ENCODE data around the gene BACE2. TPM values are rescaled to one million over a fixed set of nuclear protein-coding genes. Genes with fewer than 3 reads are reported as not detected.
A peak's percentile ranks its signal among the peaks of the same experiment; 100 is the strongest.

Gene BACE2
- total and polyA plus RNA-seq, 2 donors (not counting 1 experiment from before 2014, with no cell fraction given), result 18.4 to 40.8 TPM

DNA sequence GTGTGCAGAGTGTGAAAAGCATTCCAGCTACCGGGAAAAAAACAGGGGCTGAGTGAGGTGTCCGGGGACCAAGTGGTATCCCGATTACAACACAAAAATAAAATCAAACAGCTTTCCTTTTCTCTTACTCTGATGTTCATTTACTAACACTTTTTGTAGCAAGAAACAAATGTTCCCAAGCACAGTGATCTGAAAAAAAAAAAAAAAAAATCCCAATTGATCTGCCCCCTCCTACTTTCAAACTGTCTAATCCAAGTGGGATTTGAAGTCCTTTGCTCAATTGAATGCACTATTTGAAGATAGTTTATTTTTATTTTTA is 1.3 kb downstream of the BACE2 start:
- Histone ChIP-seq H3K9me3 (ENCODE audit: control extremely low read depth in 1 of 3, control insufficient read depth in 2 of 3, insufficient read depth in 1 of 3, low read length in 2 of 3) (no peaks in the 10 kb centered on the region), H3K4me2 (replicated peaks; ENCODE audit: low read depth, low read length, poor library complexity, severe bottlenecking) (peak overlapping the region; percentile 94), H3K4me3 (ENCODE audit: control extremely low read depth in 1 of 5, extremely low read depth in 1 of 5, insufficient read depth in 1 of 5, low read depth in 2 of 5, low read length in 4 of 5) (peak overlapping the region in 4 of 5 experiments; percentile 26 to 87 (median 75)), H4K20me1 (ENCODE audit: control insufficient read depth, insufficient read depth, low read length, poor library complexity, severe bottlenecking) (peaks cover 5% of the 10 kb centered on the region), H3K27ac (ENCODE audit: low read length in 2 of 2) (no peak overlapping the region), H2AFZ (ENCODE audit: insufficient read depth, low read depth, low read length, poor library complexity, severe bottlenecking) (peak overlapping the region; percentile 52), H3K36me3 (replicated peaks in 1 of 2; ENCODE audit: control extremely low read depth in 1 of 2, control insufficient read depth in 1 of 2, extremely low read depth in 1 of 2, insufficient read depth in 2 of 2, low read length in 1 of 2) (no peaks in the 10 kb centered on the region), H3K79me2 (ENCODE audit: control insufficient read depth, insufficient read depth, low read length) (peaks cover 6% of the 10 kb centered on the region), H3K9ac (ENCODE audit: low read length) (peak overlapping the region; percentile 91), H3K4me1 (ENCODE audit: control insufficient read depth in 2 of 2, insufficient read depth in 2 of 2, low read length in 2 of 2) (peaks cover 17 to 19% of the 10 kb centered on the region in 2 donors), H3K27me3 (replicated peaks in 1 of 4; ENCODE audit: control extremely low read depth in 1 of 4, control insufficient read depth in 3 of 4, insufficient read depth in 4 of 4, low read length in 3 of 4) (no peaks in the 10 kb centered on the region)
- Mint-ChIP-seq H3K4me1 (peaks cover 26% of the 10 kb centered on the region), H3K4me3 (peak overlapping the region; percentile 93), H3K27me3 (peaks cover 3% of the 10 kb centered on the region), H3K9me3 (ENCODE audit: insufficient read depth) (no peaks in the 10 kb centered on the region), H3K27ac (peak overlapping the region; percentile 87)
- intact Hi-C loops (cut with micrococcal nuclease), result loop anchor here (5.0 kb wide), 1 partner anchor 193 kb away; the partner anchor contains the start of gene MX2
- CTCF ChIA-PET, result interaction anchor here (0.7 to 6.7 kb wide), 11 partner anchors 14 to 286 kb away, joined by 3 to 50 read pairs (median 8); no protein-coding TSS in a partner anchor
- 0% methylated on average over 2 of the region's 3 CpGs for WGBS (ENCODE audit: insufficient coverage)
- no peak for ATAC-seq (ENCODE audit: low read depth)
- DNase-seq, result no peak
- TF ChIP-seq, protein P1, sequence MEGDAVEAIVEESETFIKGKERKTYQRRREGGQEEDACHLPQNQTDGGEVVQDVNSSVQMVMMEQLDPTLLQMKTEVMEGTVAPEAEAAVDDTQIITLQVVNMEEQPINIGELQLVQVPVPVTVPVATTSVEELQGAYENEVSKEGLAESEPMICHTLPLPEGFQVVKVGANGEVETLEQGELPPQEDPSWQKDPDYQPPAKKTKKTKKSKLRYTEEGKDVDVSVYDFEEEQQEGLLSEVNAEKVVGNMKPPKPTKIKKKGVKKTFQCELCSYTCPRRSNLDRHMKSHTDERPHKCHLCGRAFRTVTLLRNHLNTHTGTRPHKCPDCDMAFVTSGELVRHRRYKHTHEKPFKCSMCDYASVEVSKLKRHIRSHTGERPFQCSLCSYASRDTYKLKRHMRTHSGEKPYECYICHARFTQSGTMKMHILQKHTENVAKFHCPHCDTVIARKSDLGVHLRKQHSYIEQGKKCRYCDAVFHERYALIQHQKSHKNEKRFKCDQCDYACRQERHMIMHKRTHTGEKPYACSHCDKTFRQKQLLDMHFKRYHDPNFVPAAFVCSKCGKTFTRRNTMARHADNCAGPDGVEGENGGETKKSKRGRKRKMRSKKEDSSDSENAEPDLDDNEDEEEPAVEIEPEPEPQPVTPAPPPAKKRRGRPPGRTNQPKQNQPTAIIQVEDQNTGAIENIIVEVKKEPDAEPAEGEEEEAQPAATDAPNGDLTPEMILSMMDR (IDR thresholded peaks at IDR 0.05), result no peak
- TF ChIP-seq EZH2 (IDR thresholded peaks at IDR 0.05; ENCODE audit: borderline replicate concordance, insufficient read depth, low read depth, low read length, poor library complexity, severe bottlenecking), result no peak
- POLR2A ChIA-PET, result interaction anchor here (0.7 kb wide), 2 partner anchors 16 to 249 kb away, joined by 3 to 8 read pairs; no protein-coding TSS in a partner anchor

DNA sequence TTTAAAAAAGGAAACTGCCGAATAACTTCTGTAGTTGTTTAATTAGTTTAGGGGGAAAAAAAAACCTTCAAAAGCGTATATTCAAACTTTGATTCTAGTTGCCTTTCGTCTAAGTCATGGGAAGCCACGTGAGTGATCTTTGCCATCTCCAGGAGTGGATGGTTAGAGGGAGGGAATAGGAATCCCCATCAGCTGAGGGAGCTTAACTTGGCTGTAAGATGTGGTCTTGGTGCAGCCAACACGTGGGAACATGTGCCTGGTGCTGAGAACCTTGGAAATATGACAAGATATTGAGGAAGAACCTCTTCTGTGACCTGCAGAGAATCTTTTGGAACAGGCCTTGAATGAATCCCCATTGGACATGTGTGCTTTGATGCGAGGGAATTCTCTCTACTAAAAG is 1.7 kb downstream of the BACE2 start:
- Histone ChIP-seq H4K20me1 (ENCODE audit: control insufficient read depth, insufficient read depth, low read length, poor library complexity, severe bottlenecking) (peaks cover 5% of the 10 kb centered on the region), H3K4me1 (ENCODE audit: control insufficient read depth in 2 of 2, insufficient read depth in 2 of 2, low read length in 2 of 2) (peaks cover 17 to 19% of the 10 kb centered on the region in 2 donors), H3K4me2 (replicated peaks; ENCODE audit: low read depth, low read length, poor library complexity, severe bottlenecking) (peak overlapping the region; percentile 94), H3K36me3 (replicated peaks in 1 of 2; ENCODE audit: control extremely low read depth in 1 of 2, control insufficient read depth in 1 of 2, extremely low read depth in 1 of 2, insufficient read depth in 2 of 2, low read length in 1 of 2) (no peaks in the 10 kb centered on the region), H3K79me2 (ENCODE audit: control insufficient read depth, insufficient read depth, low read length) (peaks cover 10% of the 10 kb centered on the region), H3K9ac (ENCODE audit: low read length) (no peak overlapping the region), H3K9me3 (ENCODE audit: control extremely low read depth in 1 of 3, control insufficient read depth in 2 of 3, insufficient read depth in 1 of 3, low read length in 2 of 3) (no peaks in the 10 kb centered on the region), H3K27me3 (replicated peaks in 1 of 4; ENCODE audit: control extremely low read depth in 1 of 4, control insufficient read depth in 3 of 4, insufficient read depth in 4 of 4, low read length in 3 of 4) (no peaks in the 10 kb centered on the region), H3K27ac (ENCODE audit: low read length in 2 of 2) (no peak overlapping the region), H3K4me3 (ENCODE audit: control extremely low read depth in 1 of 5, extremely low read depth in 1 of 5, insufficient read depth in 1 of 5, low read depth in 2 of 5, low read length in 4 of 5) (no peak overlapping the region), H2AFZ (ENCODE audit: insufficient read depth, low read depth, low read length, poor library complexity, severe bottlenecking) (no peak overlapping the region)
- ChIA-PET POLR2A (interaction anchor here (0.7 kb wide), 1 partner anchor 16 kb away, joined by 8 read pairs; no protein-coding TSS in a partner anchor), CTCF (interaction anchor here (0.7 to 6.7 kb wide), 17 partner anchors 13 to 647 kb away, joined by 3 to 50 read pairs (median 5); partner anchors contain the start of gene MX2)
- intact Hi-C loops (cut with micrococcal nuclease), result loop anchor here (1.0 to 5.0 kb wide), 2 partner anchors 61 to 193 kb away; partner anchors contain the start of gene MX2
- Mint-ChIP-seq H3K9me3 (ENCODE audit: insufficient read depth) (no peaks in the 10 kb centered on the region), H3K4me3 (peak overlapping the region; percentile 93), H3K27ac (peak overlapping the region; percentile 47), H3K4me1 (peaks cover 27% of the 10 kb centered on the region), H3K27me3 (peaks cover 3% of the 10 kb centered on the region)
- WGBS (ENCODE audit: insufficient coverage), result 78% methylated on average over 4 of the region's 6 CpGs
- TF ChIP-seq, protein P1 (IDR thresholded peaks at IDR 0.05), result no peak
- no peak for TF ChIP-seq EZH2 (IDR thresholded peaks at IDR 0.05; ENCODE audit: borderline replicate concordance, insufficient read depth, low read depth, low read length, poor library complexity, severe bottlenecking)
- DNase-seq (no peak), ATAC-seq (ENCODE audit: low read depth) (no peak)
